HPDE6-E6E7 (cell line): ENCODE data around the gene PDXP.

Experiments used
- DNase-seq: peaks from one replicate; pipeline ENCODE4 v3.0.0; 2011; ENCODE audit warnings: missing footprints; ENCODE audit errors: extremely low spot score

PDXP gene

DNA sequence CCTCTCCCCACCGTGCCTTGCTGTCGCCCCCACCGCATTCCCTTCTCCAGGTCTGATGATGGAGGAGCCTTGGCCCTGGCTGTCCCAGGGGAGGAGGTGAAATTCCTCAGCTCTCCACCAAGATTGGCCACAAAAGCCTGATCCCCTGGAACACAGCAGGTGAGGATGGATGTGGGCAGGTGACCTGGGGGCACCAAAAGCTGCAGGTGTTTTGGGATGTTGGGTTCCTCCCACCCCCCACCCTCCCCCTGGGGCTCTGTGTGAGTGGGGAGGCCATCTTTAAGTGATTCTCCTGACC lies 39.0 kb downstream of the PDXP start:
- no peak for DNase-seq

DNA sequence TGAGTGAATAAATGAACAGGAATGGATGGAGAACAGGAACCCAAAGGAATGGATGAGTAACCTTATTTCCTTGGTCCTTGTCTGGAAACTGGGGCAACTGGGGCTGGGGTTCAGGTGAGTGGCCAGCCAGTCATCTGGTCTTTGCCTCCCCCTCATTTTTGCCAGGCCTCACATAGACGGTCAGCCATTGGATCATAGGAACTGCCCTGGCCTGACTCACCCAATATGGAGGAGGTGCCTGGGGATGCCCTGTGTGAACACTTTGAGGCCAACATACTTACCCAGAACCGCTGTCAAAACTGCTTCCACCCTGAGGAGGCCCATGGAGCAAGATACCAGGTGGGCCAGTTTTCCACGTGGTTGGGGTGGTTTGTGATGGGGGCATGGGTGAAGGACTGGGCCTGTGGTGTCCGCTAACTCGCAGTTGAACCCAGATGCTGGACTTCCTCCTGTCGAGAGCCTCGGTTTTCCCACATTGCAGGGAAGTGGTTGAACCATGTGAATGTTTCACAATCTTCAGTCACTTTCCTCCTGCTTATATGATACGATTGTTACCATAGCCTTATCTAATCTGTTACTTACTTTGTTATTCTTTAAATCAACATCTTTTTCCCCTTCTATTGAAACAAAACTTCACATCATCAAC lies 42.7 kb downstream of the PDXP start:
- no peak for DNase-seq

DNA sequence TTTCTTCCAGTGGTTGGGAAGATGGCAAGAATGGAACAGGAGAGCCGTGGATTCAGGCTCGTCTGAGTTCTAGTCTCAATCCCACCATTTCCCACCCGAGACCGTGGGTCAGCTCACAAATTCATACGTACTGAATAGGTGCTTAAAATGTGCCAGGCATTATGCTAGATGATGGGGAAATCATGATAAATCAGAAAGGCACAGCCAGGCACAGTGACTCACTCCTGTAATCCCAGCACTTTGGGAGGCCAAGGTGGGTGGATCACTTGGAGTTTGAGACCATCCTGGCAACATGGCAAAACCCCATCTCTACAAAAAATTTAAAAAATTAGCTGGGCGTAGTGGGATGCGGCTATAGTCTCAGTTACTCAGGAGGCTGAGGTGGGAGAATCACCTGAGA lies 45.4 kb downstream of the PDXP start:
- DNase-seq, result no peak

- DNase-seq, result no peak
Observed at GRCh38 chr22:37704645-37705044, 46.1 kb downstream of the PDXP start.

GRCh38 chr22:37705205-37705604 lies 46.7 kb downstream of the PDXP start:
- DNase-seq, result no peak

- DNase-seq, result no peak
Observed at GRCh38 chr22:37708580-37709444, 50.3 kb downstream of the PDXP start.

DNA sequence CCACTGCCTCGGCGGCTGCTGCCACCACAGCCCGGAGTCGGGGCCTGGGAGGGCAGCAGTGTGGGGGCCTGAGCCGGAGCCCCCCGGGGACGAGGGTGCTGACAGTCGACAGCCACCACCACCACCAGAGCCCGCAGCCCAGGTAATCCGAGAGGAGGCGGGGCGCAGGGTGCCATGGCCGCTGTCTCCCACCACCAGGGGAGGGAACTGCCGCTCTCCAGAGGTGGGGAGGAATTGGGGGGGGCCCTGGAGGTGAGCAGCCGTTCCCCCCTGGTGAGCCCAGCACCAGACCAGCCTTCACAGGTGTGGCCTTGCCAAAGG lies 50.9 kb downstream of the PDXP start:
- DNase-seq, result no peak

GRCh38 chr22:37710675-37711074 lies 52.2 kb downstream of the PDXP start:
- DNase-seq, result no peak

GRCh38 chr22:37711490-37711889 lies 53.0 kb downstream of the PDXP start:
- DNase-seq, result no peak

DNA sequence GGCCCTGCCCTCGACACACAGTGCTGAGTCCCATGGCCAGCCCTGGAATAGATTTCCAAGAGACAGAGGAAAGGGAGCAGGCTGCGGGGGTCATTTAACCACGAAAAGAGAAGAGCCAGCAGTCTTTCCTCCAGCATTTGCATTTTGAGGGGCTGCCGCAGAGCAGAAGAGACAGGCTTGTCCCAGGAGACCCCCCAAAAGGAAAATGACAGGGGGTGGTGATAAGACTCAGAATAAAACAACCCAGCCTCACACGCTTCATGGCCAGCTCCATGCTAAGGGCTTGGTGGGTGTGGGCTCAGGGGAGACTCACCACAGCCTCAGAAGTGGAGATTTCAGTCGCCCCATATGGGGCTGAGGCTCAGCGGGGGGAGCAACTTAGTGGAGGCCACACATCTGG lies 55.2 kb downstream of the PDXP start:
- no peak for DNase-seq

GRCh38 chr22:37714634-37715033 lies 56.1 kb downstream of the PDXP start:
- DNase-seq, result no peak

DNA sequence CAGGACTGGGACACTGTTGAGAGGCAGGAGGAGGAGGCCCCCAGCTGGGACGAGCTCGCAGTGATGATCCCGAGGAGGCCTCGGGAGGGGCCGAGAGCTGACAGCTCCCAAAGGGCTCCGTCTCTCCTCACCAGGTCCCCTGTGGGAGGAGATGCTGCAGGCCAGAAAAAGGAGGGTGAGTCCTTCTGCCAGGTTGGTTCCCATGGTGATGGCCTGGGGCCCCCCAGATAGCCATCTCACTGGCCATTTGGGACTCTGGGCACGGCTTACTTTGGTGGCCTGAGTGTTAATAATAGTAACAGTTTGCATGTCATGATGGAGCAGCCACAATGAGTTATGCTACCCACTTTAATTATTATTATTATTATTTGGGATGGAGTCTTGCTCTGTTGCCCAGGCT lies 57.2 kb downstream of the PDXP start:
- DNase-seq, result no peak
